Cardiac muscle cell (in vitro differentiated cells and primary cell): ENCODE data around the gene SYTL1. TPM values are rescaled to one million over a fixed set of nuclear protein-coding genes. Genes with fewer than 3 reads are reported as not detected.

ENCODE experiments used
- DNase-seq, 2 donors: peaks; one replicate each; pipeline versions ENCODE4 v3.0.0 to v3.0.0-alpha.2; 2010 to 2017; ENCODE audit warnings: low read depth in 1 of 2, low spot score in 1 of 2
- H3K27ac ChIP-seq: fragments of 200-600 bp; sonication (generic); 2 replicates; pipeline ENCODE4 v1.5.1; 2016
- H3K27me3 ChIP-seq: fragments of 200-600 bp; sonication (generic); 2 replicates; pipeline ENCODE4 v1.6.0; 2016; ENCODE audit warnings: control low read depth
- H3K36me3 ChIP-seq: fragments of 200-600 bp; sonication (generic); 2 replicates; pipeline ENCODE4 v1.5.1; 2016; ENCODE audit warnings: control low read depth
- H3K4me1 ChIP-seq: fragments of 200-600 bp; sonication (generic); 2 replicates; pipeline ENCODE4 v1.8.1; 2017; ENCODE audit warnings: low read depth, mild to moderate bottlenecking, mixed run types
- H3K4me3 ChIP-seq: fragments of 200-600 bp; sonication (generic); 2 replicates; pipeline ENCODE4 v1.5.1; 2016; ENCODE audit warnings: mild to moderate bottlenecking
- H3K9me3 ChIP-seq: fragments of 200-600 bp; sonication (generic); 2 replicates; pipeline ENCODE4 v1.5.1; 2017; ENCODE audit warnings: low read depth, mild to moderate bottlenecking, control low read depth
- polyA plus RNA-seq: library from polyadenylated mRNA; unstranded; fragments of >200 nt; fragmentation: Nextera tagmentation; extraction: Ambion mirVana; gene quantifications from 2 replicates; pipeline ENCODE4 v1.2.1, GENCODE V29; 2016
- total RNA-seq: library from RNA; depleted of rRNA; stranded (reverse); fragments of >200 nt; gene quantifications from 2 replicates; pipeline ENCODE4 v1.2.3, GENCODE V29; 2016
- TF ChIP-seq, protein P1 (sequence below): IDR thresholded peaks from 2 replicates; pipeline ENCODE4 v1.5.1; 2012; ENCODE audit warnings: low read depth, mild to moderate bottlenecking, low read length

SYTL1 gene
- total and polyA plus RNA-seq, 2 experiments from 2014 or later: 14.7 to 44.1 TPM

DNA sequence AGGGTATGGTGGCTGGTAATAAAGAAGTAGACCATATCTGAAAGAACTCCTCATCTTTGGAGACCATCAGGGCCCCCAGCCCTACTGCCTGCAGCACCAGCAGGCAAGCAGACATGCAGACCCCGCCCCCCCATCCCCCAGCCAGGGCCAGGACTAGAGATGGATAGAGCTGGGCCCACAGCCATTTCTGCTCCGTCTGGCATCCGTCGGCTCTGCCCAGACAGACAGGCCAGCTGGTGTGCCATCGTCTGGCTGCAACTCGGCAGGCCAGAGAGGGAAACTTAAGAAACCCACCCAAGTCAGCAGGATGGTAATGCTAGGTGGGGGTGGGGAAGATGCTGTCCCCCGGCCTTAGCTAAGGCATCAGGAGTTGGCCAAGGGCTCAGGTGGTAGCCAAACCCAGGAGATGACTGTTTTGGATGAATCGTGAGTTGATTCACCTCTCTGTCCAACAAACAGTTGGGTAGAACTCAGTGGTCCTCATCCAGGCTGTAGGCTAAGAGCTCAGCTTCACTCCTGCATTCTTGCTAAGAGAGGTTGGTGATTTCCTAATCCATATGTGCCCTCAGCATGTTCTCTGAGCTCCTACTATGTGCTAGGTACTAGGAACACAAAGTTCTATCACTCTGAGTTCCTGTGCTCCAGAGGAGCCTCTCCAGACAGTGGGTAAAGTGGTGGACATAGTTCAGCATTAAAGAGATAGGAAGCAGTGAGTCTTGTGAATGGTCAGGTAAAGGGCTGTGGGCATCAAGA is 43.0 kb upstream of the SYTL1 start:
- no peak for DNase-seq
- TF ChIP-seq, protein P1, sequence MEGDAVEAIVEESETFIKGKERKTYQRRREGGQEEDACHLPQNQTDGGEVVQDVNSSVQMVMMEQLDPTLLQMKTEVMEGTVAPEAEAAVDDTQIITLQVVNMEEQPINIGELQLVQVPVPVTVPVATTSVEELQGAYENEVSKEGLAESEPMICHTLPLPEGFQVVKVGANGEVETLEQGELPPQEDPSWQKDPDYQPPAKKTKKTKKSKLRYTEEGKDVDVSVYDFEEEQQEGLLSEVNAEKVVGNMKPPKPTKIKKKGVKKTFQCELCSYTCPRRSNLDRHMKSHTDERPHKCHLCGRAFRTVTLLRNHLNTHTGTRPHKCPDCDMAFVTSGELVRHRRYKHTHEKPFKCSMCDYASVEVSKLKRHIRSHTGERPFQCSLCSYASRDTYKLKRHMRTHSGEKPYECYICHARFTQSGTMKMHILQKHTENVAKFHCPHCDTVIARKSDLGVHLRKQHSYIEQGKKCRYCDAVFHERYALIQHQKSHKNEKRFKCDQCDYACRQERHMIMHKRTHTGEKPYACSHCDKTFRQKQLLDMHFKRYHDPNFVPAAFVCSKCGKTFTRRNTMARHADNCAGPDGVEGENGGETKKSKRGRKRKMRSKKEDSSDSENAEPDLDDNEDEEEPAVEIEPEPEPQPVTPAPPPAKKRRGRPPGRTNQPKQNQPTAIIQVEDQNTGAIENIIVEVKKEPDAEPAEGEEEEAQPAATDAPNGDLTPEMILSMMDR: no peak
- Histone ChIP-seq H3K4me3 (no peak overlapping the region), H3K27me3 (no peaks in the 10 kb centered on the region), H3K9me3 (no peaks in the 10 kb centered on the region), H3K27ac (peak overlapping the region; percentile 83), H3K4me1 (peaks cover 12% of the 10 kb centered on the region), H3K36me3 (peaks cover 20% of the 10 kb centered on the region)

DNA sequence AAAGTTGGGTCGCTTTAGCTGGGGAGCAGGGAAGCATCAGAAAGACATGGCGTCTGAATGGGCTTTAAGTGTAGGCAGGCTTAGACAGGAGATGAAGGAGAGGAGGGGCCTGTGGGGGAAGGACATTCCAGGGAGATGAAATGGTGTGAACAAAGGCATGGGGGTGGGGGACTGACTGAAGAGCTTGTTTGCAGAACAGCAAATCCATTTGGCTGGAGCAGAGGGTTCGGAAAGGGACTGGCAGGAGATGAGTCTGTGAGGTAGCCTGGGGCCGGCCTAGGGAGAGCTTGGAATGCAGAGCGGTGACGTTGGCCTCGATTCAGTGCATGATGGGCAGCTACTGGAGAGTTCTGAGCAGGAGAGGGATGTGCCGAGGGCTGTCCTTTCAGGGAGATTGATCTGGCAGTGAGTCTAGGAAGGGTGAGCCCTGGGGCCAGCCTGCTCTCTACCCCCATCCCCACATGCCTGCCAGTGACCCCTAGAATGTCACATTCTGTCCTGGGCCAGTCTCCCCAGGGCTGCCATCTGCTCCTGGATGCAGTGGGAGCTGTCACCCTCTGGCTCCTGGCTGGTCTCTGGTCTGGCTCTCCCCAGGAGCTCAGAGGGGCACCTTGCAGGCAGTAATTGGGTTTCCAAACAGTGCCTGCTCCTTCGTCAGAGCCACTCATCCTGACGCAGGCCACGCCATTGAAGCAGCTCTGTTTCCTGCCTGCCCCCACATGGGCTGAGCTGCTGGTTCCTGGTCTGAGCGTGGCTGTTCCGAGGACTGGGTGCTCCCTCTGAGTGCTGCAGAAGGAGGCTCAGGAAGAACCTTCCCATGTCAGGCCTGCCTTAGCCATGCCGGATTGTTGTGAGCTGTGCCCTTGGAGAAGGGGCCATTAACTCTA is 42.2 kb upstream of the SYTL1 start:
- Histone ChIP-seq H3K36me3 (peaks cover 14% of the 10 kb centered on the region), H3K27ac (peak overlapping the region; percentile 83), H3K9me3 (no peaks in the 10 kb centered on the region), H3K4me1 (peaks cover 12% of the 10 kb centered on the region), H3K27me3 (no peaks in the 10 kb centered on the region), H3K4me3 (no peak overlapping the region)
- peak; percentile 76 to 98 for DNase-seq
- TF ChIP-seq, protein P1: no peak

DNA sequence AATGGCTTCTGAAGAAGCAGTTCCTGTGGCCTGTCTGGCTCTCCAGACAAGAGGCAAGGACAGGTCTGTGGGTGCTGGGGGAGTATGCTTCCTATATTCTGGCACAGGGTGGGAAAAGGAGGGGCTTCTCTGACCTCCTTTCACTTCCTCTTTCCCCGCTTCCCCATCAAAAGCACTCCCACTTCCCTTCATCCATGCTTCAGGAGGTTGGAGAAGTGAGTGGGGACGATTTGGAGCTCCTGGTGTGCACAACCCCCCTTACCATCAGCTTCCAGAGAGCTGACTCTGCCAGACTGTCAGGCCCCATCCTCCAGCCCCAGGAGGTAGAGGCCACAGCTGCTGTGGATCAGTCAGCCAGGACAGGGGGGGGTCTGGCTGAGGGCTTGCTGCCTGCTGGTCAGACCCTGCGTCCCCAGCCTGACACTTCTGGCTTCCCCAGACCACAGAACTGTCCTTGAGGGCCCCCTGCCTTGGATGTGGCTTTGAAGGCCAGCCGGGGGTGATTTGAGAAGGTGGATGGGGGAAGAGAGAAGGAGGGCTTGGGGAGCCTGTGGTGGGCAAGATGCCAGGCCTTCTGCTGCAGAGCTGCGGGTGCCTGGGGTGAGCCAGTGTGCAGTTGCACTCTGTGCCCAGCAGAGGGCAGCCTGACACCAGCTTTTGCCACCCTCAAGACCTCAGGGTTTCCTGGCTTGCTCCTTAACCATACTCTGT is 41.3 kb upstream of the SYTL1 start:
- TF ChIP-seq, protein P1: peak; percentile 92
- Histone ChIP-seq H3K36me3 (peaks cover 14% of the 10 kb centered on the region), H3K27ac (peak overlapping the region; percentile 83), H3K9me3 (no peaks in the 10 kb centered on the region), H3K27me3 (no peaks in the 10 kb centered on the region), H3K4me3 (no peak overlapping the region), H3K4me1 (peaks cover 12% of the 10 kb centered on the region)
- peak; percentile 87 to 96 for DNase-seq

DNA sequence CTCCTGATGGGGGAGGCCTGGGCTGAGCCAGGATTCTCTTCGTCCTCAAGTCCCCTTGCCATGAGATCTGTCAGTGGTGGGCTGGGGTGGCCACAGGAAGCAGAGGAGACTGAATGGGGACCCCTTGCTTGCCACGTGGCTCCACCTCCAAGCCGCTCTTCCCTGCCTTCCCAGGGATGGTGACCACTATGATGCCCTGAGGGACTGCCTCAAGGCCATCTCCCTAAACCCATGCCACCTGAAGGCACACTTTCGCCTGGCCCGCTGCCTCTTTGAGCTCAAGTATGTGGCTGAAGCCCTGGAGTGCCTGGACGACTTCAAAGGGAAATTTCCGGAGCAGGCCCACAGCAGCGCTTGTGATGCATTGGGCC is 40.8 kb upstream of the SYTL1 start:
- Histone ChIP-seq H3K9me3 (no peaks in the 10 kb centered on the region), H3K27me3 (no peaks in the 10 kb centered on the region), H3K4me3 (no peak overlapping the region), H3K4me1 (peaks cover 12% of the 10 kb centered on the region), H3K27ac (no peak overlapping the region), H3K36me3 (peaks cover 14% of the 10 kb centered on the region)
- DNase-seq: no peak
- TF ChIP-seq, protein P1: no peak

DNA sequence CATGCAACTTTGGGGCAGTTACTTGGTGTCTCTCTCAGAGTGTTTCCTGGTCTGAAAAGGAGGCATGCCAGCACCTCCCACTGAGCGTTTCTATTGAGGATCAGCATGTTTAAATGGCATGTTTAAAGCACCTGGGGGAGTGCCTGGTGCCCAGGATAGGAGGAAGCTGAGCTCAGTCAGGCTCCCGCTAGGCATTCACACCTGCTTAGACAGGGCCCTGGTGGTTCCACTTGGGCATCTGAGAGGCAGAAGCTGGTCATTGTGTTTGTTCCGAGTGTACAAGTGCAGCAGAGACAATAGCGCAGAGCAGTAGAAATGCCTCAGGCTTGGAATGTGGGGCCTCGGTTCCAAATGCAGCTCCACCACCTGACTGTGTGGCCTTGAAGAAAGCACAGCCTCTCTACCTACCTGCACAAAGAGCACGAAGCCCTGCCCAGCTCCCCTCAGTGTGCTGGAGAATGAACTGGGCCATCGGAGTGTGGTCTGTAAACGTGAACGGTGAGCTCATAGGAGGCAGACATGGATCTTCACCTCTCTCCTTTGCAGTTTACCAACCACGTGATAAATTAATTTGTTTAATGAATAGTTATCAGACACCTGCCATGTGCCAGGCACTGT is 40.1 kb upstream of the SYTL1 start:
- H3K36me3 ChIP-seq: peaks cover 14% of the 10 kb centered on the region
- TF ChIP-seq, protein P1: no peak
- H3K27ac ChIP-seq: no peak overlapping the region

More for the DNA sequence above, 40.1 kb upstream of the SYTL1 start:
- H3K9me3 ChIP-seq: no peaks in the 10 kb centered on the region
- no peaks in the 10 kb centered on the region for H3K27me3 ChIP-seq
- peaks cover 12% of the 10 kb centered on the region for H3K4me1 ChIP-seq
- H3K4me3 ChIP-seq: no peak overlapping the region
- no peak for DNase-seq
